IMR-90 (cell line): Measurements from ENCODE around the gene MEGF9.

ENCODE experiments used
- BHLHE40 ChIP-seq: fragments of 150-350 bp; IDR thresholded peaks from 2 replicates; pipeline ENCODE4 v1.6.1; 2016; ENCODE audit warnings: mild to moderate bottlenecking, low read depth, low read length
- CEBPB ChIP-seq: IDR thresholded peaks from 2 replicates; pipeline ENCODE4 v1.6.1; 2012; ENCODE audit warnings: low read depth, low read length, improper control_type of control experiment
- CTCF ChIP-seq: conservative IDR thresholded peaks from 2 replicates; pipeline ENCODE4 v1.5.1; 2012; ENCODE audit warnings: mild to moderate bottlenecking, low read depth, low read length, improper control_type of control experiment
- POLR2A ChIP-seq: IDR thresholded peaks from 2 replicates; pipeline ENCODE4 v1.6.1; 2012; ENCODE audit warnings: mild to moderate bottlenecking, low read depth, low read length

GRCh38 chr9:120758544-120758943 is 44.3 kb upstream of the MEGF9 start:
- no peak for TF ChIP-seq CEBPB
- TF ChIP-seq POLR2A, result no peak
- no peak for TF ChIP-seq CTCF
- no peak for TF ChIP-seq BHLHE40
